Neural cell (in vitro differentiated cells): ENCODE measurements around the gene AKR1A1. TPM values are rescaled to one million over a fixed set of nuclear protein-coding genes. Genes with fewer than 3 reads are reported as not detected.

ENCODE experiments used
- H2AFZ ChIP-seq: fragments of 200-600, 300-800 bp; sonication (generic), shearing (Covaris generic); 2 replicates; pipeline ENCODE4 v1.6.0; 2014; ENCODE audit warnings: low read depth, mild to moderate bottlenecking, antibody characterized with exemption, low read length, moderate library complexity
- H3F3A ChIP-seq: fragments of 200-600 bp; shearing (Covaris generic); 2 replicates; pipeline ENCODE4 v1.6.1; 2016; ENCODE audit warnings: mild to moderate bottlenecking, moderate library complexity, mixed read lengths, antibody characterized with exemption, low read length; ENCODE audit not compliant: insufficient read depth, poor library complexity, severe bottlenecking
- H3K27ac ChIP-seq: fragments of 200-600, 300-800 bp; sonication (generic), shearing (Covaris generic); 2 replicates; pipeline ENCODE4 v1.5.1; 2014; ENCODE audit warnings: mild to moderate bottlenecking, low read length, moderate library complexity
- H3K27me3 ChIP-seq: fragments of 300-800, 200-600 bp; sonication (generic), shearing (Covaris generic); 2 replicates; pipeline ENCODE4 v1.6.0; 2014; ENCODE audit warnings: mild to moderate bottlenecking, low read depth, low read length, moderate library complexity; ENCODE audit not compliant: insufficient read depth
- H3K36me3 ChIP-seq: fragments of 300-800, 200-600 bp; sonication (generic), shearing (Covaris generic); 2 replicates; pipeline ENCODE4 v1.5.1; 2014; ENCODE audit warnings: mild to moderate bottlenecking, antibody characterized with exemption, low read length, moderate library complexity; ENCODE audit not compliant: insufficient read depth
- H3K4me2 ChIP-seq: fragments of 300-800, 200-600 bp; sonication (generic), shearing (Covaris generic); 2 replicates; pipeline ENCODE4 v1.6.0; 2014; ENCODE audit warnings: mild to moderate bottlenecking, low read length
- H3K4me3 ChIP-seq: fragments of 300-800, 200-600 bp; sonication (generic), shearing (Covaris generic); 2 replicates; pipeline ENCODE4 v1.5.1; 2014; ENCODE audit warnings: mild to moderate bottlenecking, low read length, moderate library complexity
- H3K79me2 ChIP-seq: fragments of 200-600 bp; shearing (Covaris generic); replicated peaks from 2 replicates; pipeline ENCODE4 v1.6.0; 2014; ENCODE audit warnings: mild to moderate bottlenecking, low read length, moderate library complexity; ENCODE audit not compliant: insufficient read depth
- H3K9ac ChIP-seq: fragments of 300-800, 200-600 bp; sonication (generic), shearing (Covaris generic); 2 replicates; pipeline ENCODE4 v1.6.1; 2016; ENCODE audit warnings: mild to moderate bottlenecking, low read length, mixed read lengths
- H3K9me2 ChIP-seq: fragments of 200-600 bp; shearing (Covaris generic); 2 replicates; pipeline ENCODE4 v1.6.1; 2016; ENCODE audit warnings: mild to moderate bottlenecking, low read length, mixed read lengths; ENCODE audit not compliant: insufficient read depth
- H3K9me3 ChIP-seq: fragments of 200-600, 300-800 bp; sonication (generic), shearing (Covaris generic); 2 replicates; pipeline ENCODE4 v1.6.1; 2016; ENCODE audit warnings: mild to moderate bottlenecking, mixed run types, low read length, moderate library complexity, mixed read lengths
- H4K20me1 ChIP-seq: fragments of 200-600 bp; shearing (Covaris generic); 2 replicates; pipeline ENCODE4 v1.6.1; 2016; ENCODE audit warnings: mild to moderate bottlenecking, mixed run types; ENCODE audit not compliant: insufficient read depth
- EP300 ChIP-seq: fragments of 450-650 bp; conservative IDR thresholded peaks from 2 replicates; pipeline ENCODE4 v1.6.1; 2014; ENCODE audit warnings: antibody characterized with exemption, mild to moderate bottlenecking, moderate library complexity; ENCODE audit not compliant: poor library complexity, severe bottlenecking
- EZH2 ChIP-seq: fragments of 200-600, 300-800 bp; shearing (Covaris generic), sonication (generic); IDR thresholded peaks from 2 replicates; pipeline ENCODE4 v1.6.1; 2014; ENCODE audit warnings: antibody characterized with exemption, low read length, borderline replicate concordance, mild to moderate bottlenecking; ENCODE audit not compliant: insufficient read depth, poor library complexity, severe bottlenecking
- MXI1 ChIP-seq: fragments of 450-650 bp; conservative IDR thresholded peaks from 2 replicates; pipeline ENCODE4 v1.6.1; 2014; ENCODE audit warnings: antibody characterized with exemption, mild to moderate bottlenecking; ENCODE audit not compliant: poor library complexity, severe bottlenecking
- POLR2AphosphoS5 ChIP-seq: IDR thresholded peaks from 2 replicates; pipeline ENCODE4 v1.6.1; 2012
- RAD21 ChIP-seq: fragments of 450-650 bp; conservative IDR thresholded peaks from 2 replicates; pipeline ENCODE4 v1.6.1; 2014; ENCODE audit warnings: antibody characterized with exemption, mild to moderate bottlenecking, moderate library complexity
- SMC3 ChIP-seq: fragments of 450-650 bp; conservative IDR thresholded peaks from 2 replicates; pipeline ENCODE4 v1.6.1; 2014; ENCODE audit warnings: antibody characterized with exemption, mild to moderate bottlenecking, moderate library complexity; ENCODE audit not compliant: poor library complexity
- TAF1 ChIP-seq: IDR thresholded peaks from 2 replicates; pipeline ENCODE4 v1.6.1; 2012; ENCODE audit warnings: low read depth
- polyA plus RNA-seq: library from polyadenylated mRNA; depleted of rRNA; stranded (reverse); fragments of >200 nt; gene quantifications from 2 replicates; pipeline ENCODE4 v1.2.3, GENCODE V29; 2014
- TF ChIP-seq, protein P1 (sequence below): fragments of 450-650 bp; IDR thresholded peaks from 2 replicates; pipeline ENCODE4 v1.5.1; 2014; ENCODE audit warnings: antibody characterized with exemption, mild to moderate bottlenecking, moderate library complexity; ENCODE audit not compliant: poor library complexity, severe bottlenecking
- TF ChIP-seq, protein P2 (sequence below): IDR thresholded peaks from 2 replicates; pipeline ENCODE4 v1.6.1; 2012; ENCODE audit warnings: borderline replicate concordance

Gene AKR1A1
- polyA plus RNA-seq, 1 donor from 2014 or later: 170 TPM

DNA sequence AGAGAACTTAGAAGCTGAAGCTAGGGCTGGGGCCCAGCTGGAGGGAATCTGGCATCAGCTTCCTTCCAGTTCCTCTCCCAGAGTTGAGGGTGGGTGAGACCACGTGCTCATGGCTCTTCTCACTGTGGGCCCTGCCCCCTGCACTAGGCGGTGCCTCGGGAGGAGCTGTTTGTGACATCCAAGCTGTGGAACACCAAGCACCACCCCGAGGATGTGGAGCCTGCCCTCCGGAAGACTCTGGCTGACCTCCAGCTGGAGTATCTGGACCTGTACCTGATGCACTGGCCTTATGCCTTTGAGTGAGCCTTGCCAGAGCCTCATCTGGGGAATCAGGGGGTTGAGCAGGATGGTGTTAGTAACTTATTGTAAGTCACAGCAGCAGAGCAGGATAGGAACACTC, 16.1 kb downstream of the AKR1A1 start:
- TF ChIP-seq, protein P1, sequence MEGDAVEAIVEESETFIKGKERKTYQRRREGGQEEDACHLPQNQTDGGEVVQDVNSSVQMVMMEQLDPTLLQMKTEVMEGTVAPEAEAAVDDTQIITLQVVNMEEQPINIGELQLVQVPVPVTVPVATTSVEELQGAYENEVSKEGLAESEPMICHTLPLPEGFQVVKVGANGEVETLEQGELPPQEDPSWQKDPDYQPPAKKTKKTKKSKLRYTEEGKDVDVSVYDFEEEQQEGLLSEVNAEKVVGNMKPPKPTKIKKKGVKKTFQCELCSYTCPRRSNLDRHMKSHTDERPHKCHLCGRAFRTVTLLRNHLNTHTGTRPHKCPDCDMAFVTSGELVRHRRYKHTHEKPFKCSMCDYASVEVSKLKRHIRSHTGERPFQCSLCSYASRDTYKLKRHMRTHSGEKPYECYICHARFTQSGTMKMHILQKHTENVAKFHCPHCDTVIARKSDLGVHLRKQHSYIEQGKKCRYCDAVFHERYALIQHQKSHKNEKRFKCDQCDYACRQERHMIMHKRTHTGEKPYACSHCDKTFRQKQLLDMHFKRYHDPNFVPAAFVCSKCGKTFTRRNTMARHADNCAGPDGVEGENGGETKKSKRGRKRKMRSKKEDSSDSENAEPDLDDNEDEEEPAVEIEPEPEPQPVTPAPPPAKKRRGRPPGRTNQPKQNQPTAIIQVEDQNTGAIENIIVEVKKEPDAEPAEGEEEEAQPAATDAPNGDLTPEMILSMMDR: no peak
- no peak for TF ChIP-seq TAF1
- no peak for TF ChIP-seq EZH2
- TF ChIP-seq, protein P2, sequence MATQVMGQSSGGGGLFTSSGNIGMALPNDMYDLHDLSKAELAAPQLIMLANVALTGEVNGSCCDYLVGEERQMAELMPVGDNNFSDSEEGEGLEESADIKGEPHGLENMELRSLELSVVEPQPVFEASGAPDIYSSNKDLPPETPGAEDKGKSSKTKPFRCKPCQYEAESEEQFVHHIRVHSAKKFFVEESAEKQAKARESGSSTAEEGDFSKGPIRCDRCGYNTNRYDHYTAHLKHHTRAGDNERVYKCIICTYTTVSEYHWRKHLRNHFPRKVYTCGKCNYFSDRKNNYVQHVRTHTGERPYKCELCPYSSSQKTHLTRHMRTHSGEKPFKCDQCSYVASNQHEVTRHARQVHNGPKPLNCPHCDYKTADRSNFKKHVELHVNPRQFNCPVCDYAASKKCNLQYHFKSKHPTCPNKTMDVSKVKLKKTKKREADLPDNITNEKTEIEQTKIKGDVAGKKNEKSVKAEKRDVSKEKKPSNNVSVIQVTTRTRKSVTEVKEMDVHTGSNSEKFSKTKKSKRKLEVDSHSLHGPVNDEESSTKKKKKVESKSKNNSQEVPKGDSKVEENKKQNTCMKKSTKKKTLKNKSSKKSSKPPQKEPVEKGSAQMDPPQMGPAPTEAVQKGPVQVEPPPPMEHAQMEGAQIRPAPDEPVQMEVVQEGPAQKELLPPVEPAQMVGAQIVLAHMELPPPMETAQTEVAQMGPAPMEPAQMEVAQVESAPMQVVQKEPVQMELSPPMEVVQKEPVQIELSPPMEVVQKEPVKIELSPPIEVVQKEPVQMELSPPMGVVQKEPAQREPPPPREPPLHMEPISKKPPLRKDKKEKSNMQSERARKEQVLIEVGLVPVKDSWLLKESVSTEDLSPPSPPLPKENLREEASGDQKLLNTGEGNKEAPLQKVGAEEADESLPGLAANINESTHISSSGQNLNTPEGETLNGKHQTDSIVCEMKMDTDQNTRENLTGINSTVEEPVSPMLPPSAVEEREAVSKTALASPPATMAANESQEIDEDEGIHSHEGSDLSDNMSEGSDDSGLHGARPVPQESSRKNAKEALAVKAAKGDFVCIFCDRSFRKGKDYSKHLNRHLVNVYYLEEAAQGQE: no peak
- no peak for TF ChIP-seq MXI1
- no peak for TF ChIP-seq SMC3
- TF ChIP-seq EP300: no peak
- no peak for TF ChIP-seq POLR2AphosphoS5
- no peak for TF ChIP-seq RAD21
- H3K27ac ChIP-seq: no peak overlapping the region

DNA sequence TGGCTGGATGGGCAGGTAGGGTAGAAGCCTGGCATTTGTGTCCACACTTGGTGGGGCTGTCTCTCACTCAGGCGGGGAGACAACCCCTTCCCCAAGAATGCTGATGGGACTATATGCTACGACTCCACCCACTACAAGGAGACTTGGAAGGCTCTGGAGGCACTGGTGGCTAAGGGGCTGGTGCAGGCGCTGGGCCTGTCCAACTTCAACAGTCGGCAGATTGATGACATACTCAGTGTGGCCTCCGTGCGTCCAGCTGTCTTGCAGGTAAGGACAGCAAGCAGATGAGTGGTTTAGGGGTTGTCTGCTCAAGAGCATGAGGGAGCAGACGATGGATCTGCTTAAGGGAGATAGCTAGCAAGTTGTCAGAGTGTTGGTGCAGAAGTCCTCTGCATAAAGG, 17.3 kb downstream of the AKR1A1 start:
- TF ChIP-seq, protein P2: no peak
- TF ChIP-seq, protein P1: no peak
- no peak for TF ChIP-seq MXI1
- no peak for TF ChIP-seq EZH2
- TF ChIP-seq EP300: no peak
- TF ChIP-seq POLR2AphosphoS5: no peak

More for the DNA sequence above, 16.1 kb downstream of the AKR1A1 start:
- H3K9me2 ChIP-seq: no peaks in the 10 kb centered on the region
- no peaks in the 10 kb centered on the region for H3K79me2 ChIP-seq
- H3K36me3 ChIP-seq: no peaks in the 10 kb centered on the region
- H3K4me3 ChIP-seq: no peak overlapping the region
- H3K9me3 ChIP-seq: no peaks in the 10 kb centered on the region
- H3K27me3 ChIP-seq: no peaks in the 10 kb centered on the region
- H3F3A ChIP-seq: no peaks in the 10 kb centered on the region
- H3K9ac ChIP-seq: no peak overlapping the region
- no peak overlapping the region for H2AFZ ChIP-seq
- H4K20me1 ChIP-seq: no peaks in the 10 kb centered on the region
- H3K4me2 ChIP-seq: no peak overlapping the region

More for the DNA sequence above, 17.3 kb downstream of the AKR1A1 start:
- Histone ChIP-seq H3K36me3 (no peaks in the 10 kb centered on the region), H3K9ac (no peak overlapping the region), H3K9me3 (no peaks in the 10 kb centered on the region), H3K4me2 (no peak overlapping the region), H3K27me3 (no peaks in the 10 kb centered on the region), H2AFZ (no peak overlapping the region), H3K79me2 (no peaks in the 10 kb centered on the region), H3K4me3 (no peak overlapping the region), H3K9me2 (no peaks in the 10 kb centered on the region), H3K27ac (no peak overlapping the region), H4K20me1 (no peaks in the 10 kb centered on the region), H3F3A (no peaks in the 10 kb centered on the region)
